ENCODE results near the gene NGEF. TPM values are rescaled to one million over a fixed set of nuclear protein-coding genes. Genes with fewer than 3 reads are reported as not detected.
"Not testable (repeated sequence)": the region's sequence is repeated elsewhere in the genome, so short reads cannot be mapped to it uniquely, and the experiment has no call there.

NGEF gene
- total RNA-seq, 2 experiments from 2014 or later, result not detected

DNA sequence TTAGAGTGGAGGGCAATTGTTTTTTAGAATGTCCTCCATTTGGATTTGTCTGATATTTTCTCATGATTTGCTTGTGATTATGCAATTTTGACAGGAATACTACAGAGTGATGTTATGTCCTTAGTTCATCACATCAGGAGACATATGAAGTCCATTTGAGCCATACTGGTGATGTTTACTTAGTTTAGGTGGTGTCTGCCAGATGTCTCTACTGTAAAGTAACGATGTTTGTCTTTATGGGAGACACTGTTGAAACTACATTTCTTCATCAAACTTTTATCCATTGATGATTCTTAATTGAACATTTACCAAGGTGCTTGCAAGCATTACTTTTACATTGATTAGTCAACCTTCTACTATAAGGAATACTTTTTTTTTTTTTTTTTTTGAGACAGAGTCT lies 147.9 kb downstream of the NGEF start:
- no peaks in the 10 kb centered on the region for H3K9me3 Mint-ChIP-seq
- POLR2A ChIA-PET, result no interaction called here
- H3K4me1 Mint-ChIP-seq, result no peaks in the 10 kb centered on the region
- no peak overlapping the region for H3K27ac Mint-ChIP-seq
- peaks cover 4% of the 10 kb centered on the region for H3K36me3 Mint-ChIP-seq
- DNase-seq, result no peak
- ATAC-seq (ENCODE audit: low read depth), result no peak
- H3K4me3 Mint-ChIP-seq, result no peak overlapping the region
- H3K27me3 Mint-ChIP-seq, result no peaks in the 10 kb centered on the region

DNA sequence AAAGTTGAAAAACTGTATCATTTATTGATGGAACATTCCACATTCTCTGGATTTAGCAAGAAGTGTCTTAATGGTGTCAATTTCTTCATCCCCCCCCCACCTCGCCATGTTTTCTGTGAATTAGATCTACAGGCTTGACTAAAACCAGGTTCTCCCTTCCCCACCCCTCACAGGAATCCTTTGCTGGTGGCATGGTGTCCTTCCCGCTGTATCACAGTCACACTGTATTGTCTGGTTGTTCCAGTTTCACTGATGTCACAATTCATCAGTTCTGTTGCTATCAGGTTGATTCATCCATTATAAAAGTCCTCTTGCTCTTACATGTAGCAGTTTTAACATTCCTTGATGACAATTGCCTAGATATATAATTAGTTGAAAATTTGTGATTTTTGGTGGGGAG lies 149.1 kb downstream of the NGEF start:
- Mint-ChIP-seq H3K4me3 (no peak overlapping the region), H3K27ac (no peak overlapping the region), H3K36me3 (peaks cover 5% of the 10 kb centered on the region), H3K9me3 (no peaks in the 10 kb centered on the region), H3K27me3 (no peaks in the 10 kb centered on the region), H3K4me1 (no peaks in the 10 kb centered on the region)
- no peak for DNase-seq
- ATAC-seq (ENCODE audit: low read depth), result no peak
- POLR2A ChIA-PET, result no interaction called here

GRCh38 chr2:232861353-232861752 lies 151.7 kb downstream of the NGEF start:
- ATAC-seq (ENCODE audit: low read depth) (no peak), DNase-seq (no peak)
- Mint-ChIP-seq H3K36me3 (peaks cover 5% of the 10 kb centered on the region), H3K4me3 (no peak overlapping the region), H3K27ac (no peak overlapping the region), H3K27me3 (no peaks in the 10 kb centered on the region), H3K4me1 (no peaks in the 10 kb centered on the region), H3K9me3 (no peaks in the 10 kb centered on the region)
- POLR2A ChIA-PET, result no interaction called here

- H3K27ac Mint-ChIP-seq, result no peak overlapping the region
Observed at GRCh38 chr2:232860593-232861241, 152.3 kb downstream of the NGEF start.

GRCh38 chr2:232859385-232859916 lies 153.6 kb downstream of the NGEF start:
- Mint-ChIP-seq H3K4me3 (no peak overlapping the region), H3K36me3 (peaks cover 5% of the 10 kb centered on the region), H3K27ac (no peak overlapping the region), H3K9me3 (no peaks in the 10 kb centered on the region), H3K4me1 (no peaks in the 10 kb centered on the region), H3K27me3 (no peaks in the 10 kb centered on the region)
- no peak for ATAC-seq (ENCODE audit: low read depth)
- POLR2A ChIA-PET, result no interaction called here
- no peak for DNase-seq

More at GRCh38 chr2:232860593-232861241, 152.3 kb downstream of the NGEF start:
- H3K27me3 Mint-ChIP-seq, result no peaks in the 10 kb centered on the region
- no peak overlapping the region for H3K4me3 Mint-ChIP-seq
- ATAC-seq (ENCODE audit: low read depth) (no peak), DNase-seq (no peak)
- POLR2A ChIA-PET, result no interaction called here
- no peaks in the 10 kb centered on the region for H3K4me1 Mint-ChIP-seq
- H3K36me3 Mint-ChIP-seq, result peaks cover 5% of the 10 kb centered on the region
- H3K9me3 Mint-ChIP-seq, result no peaks in the 10 kb centered on the region

DNA sequence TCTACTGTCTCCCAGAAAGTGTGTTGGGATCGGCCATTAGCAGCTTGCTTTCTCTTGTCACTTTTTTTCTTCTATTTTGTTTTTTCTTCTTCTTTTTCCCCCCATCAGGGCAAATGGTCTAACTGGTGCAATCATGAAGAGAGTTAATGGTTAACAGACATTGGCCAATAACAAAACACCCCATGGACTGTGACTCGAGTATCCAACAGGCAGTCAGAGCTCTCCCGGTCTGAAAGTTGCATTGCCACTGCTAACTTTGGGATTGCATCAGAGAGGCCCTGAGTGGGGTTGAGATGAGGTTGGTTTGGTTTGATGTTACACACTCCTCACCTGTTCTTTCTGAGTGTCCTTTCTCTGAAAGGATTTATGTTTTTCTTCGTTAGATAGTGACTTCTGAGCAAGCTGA lies 155.9 kb downstream of the NGEF start:
- no peaks in the 10 kb centered on the region for H3K4me1 Mint-ChIP-seq
- H3K4me3 Mint-ChIP-seq, result no peak overlapping the region
- POLR2A ChIA-PET, result no interaction called here
- no peaks in the 10 kb centered on the region for H3K27me3 Mint-ChIP-seq
- no peaks in the 10 kb centered on the region for H3K9me3 Mint-ChIP-seq
- DNase-seq, result no peak
- peaks cover 6% of the 10 kb centered on the region for H3K36me3 Mint-ChIP-seq
- no peak overlapping the region for H3K27ac Mint-ChIP-seq
- ATAC-seq (ENCODE audit: low read depth), result no peak

- Mint-ChIP-seq H3K4me3 (no peak overlapping the region), H3K36me3 (peaks cover 7% of the 10 kb centered on the region), H3K9me3 (no peaks in the 10 kb centered on the region), H3K27ac (no peak overlapping the region), H3K27me3 (no peaks in the 10 kb centered on the region), H3K4me1 (no peaks in the 10 kb centered on the region)
- POLR2A ChIA-PET, result no interaction called here
- DNase-seq, result no peak
- ATAC-seq (ENCODE audit: low read depth), result no peak
Observed at GRCh38 chr2:232854082-232854481, 159.0 kb downstream of the NGEF start.

GRCh38 chr2:232852676-232853075 lies 160.4 kb downstream of the NGEF start:
- POLR2A ChIA-PET, result no interaction called here
- no peak for DNase-seq
- H3K27me3 Mint-ChIP-seq, result no peaks in the 10 kb centered on the region
- H3K4me1 Mint-ChIP-seq, result peaks cover 2% of the 10 kb centered on the region
- H3K9me3 Mint-ChIP-seq, result no peaks in the 10 kb centered on the region
- no peak for ATAC-seq (ENCODE audit: low read depth)
- no peak overlapping the region for H3K27ac Mint-ChIP-seq
- H3K4me3 Mint-ChIP-seq, result no peak overlapping the region
- H3K36me3 Mint-ChIP-seq, result peaks cover 12% of the 10 kb centered on the region

DNA sequence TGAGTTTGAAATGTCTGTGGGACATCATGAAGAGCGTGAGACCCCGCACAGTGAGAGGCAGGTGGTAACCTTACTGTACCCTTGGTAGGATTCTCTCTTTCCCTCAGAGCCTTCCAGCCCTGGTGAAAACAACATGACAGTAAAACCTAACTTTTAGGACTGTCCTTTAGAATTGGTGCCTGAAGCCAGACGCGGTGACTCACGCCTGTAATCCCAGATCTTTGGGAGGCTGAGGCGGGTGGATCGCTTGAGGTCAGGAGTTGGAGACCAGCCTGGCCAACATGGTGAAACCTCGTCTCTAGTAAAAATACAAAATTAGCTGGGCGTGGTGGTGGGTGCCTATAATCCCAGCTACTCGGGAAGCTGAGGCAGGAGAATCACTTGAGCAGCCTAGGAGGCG lies 161.0 kb downstream of the NGEF start:
- H3K4me3 Mint-ChIP-seq; ATAC-seq (ENCODE audit: low read depth); H3K9me3 Mint-ChIP-seq; POLR2A ChIA-PET; DNase-seq; H3K27ac Mint-ChIP-seq; H3K27me3 Mint-ChIP-seq; H3K4me1 Mint-ChIP-seq: not testable (repeated sequence)
- H3K36me3 Mint-ChIP-seq, result peaks cover 15% of the 10 kb centered on the region

DNA sequence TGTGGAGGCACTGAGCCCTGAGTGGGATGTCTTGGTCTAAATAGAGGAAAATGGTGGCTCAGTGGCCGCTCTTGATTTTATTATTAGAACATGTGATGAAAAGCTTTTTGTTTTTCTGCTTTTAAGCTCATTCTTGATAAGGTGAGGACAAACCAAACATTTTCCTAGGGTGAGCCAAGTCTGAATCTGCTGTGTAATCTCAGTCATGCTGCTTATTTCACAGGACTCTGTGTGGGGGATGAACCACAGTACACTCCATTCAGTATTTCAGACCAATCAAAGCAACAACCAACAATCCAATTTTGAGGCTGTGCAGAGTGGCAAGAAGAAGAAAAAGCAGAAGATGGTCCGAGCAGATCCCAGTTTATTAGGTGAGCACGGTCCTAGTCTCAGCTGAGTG lies 163.0 kb downstream of the NGEF start:
- H3K27ac Mint-ChIP-seq, result no peak overlapping the region
- no peak overlapping the region for H3K4me3 Mint-ChIP-seq
- no peak for DNase-seq
- POLR2A ChIA-PET, result no interaction called here
- H3K36me3 Mint-ChIP-seq, result peaks cover 18% of the 10 kb centered on the region
- no peaks in the 10 kb centered on the region for H3K27me3 Mint-ChIP-seq
- ATAC-seq (ENCODE audit: low read depth), result no peak
- H3K4me1 Mint-ChIP-seq, result peaks cover 2% of the 10 kb centered on the region
- H3K9me3 Mint-ChIP-seq, result no peaks in the 10 kb centered on the region

DNA sequence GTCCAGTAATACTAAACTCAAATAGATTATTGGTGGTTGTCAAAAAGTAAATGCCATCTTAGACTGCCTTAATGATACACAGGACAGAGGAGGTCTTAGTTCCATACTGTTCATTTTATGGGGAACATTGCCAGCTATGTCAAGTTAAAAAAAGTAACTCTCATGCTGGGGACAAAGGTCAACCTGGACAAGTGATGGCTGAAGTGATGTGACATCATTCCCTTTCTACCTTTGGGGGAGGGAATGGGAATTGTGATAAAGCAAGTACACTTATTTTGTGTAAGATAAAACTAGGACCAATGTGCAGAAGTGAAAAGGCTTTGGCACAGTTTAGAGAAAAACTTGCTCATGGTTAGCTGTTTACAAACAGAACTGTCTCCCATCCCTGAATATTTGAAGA lies 167.0 kb downstream of the NGEF start:
- H3K4me1 Mint-ChIP-seq, result peaks cover 6% of the 10 kb centered on the region
- H3K9me3 Mint-ChIP-seq, result no peaks in the 10 kb centered on the region
- H3K36me3 Mint-ChIP-seq, result peaks cover 18% of the 10 kb centered on the region
- no peak overlapping the region for H3K27ac Mint-ChIP-seq
- no peaks in the 10 kb centered on the region for H3K27me3 Mint-ChIP-seq
- POLR2A ChIA-PET, result no interaction called here
- no peak for ATAC-seq (ENCODE audit: low read depth)
- no peak for DNase-seq
- no peak overlapping the region for H3K4me3 Mint-ChIP-seq

DNA sequence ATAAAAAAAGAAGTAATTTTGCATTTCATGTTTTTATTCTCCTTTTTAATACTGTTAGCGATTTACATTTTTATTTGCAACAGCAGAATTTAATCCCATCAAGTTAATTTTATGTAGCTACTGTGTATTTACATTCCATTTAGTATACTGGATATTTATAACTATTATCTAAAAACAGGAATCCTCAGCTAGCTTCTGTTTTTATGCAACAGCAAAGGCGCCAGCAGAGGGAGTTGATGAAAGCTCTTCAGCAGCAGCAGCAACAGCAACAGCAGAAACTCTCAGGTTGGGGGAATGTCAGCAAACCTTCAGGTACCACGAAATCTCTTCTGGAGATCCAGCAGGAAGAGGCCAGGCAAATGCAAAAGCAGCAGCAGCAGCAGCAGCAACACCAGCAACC lies 169.2 kb downstream of the NGEF start:
- Mint-ChIP-seq H3K4me3 (no peak overlapping the region), H3K27me3 (no peaks in the 10 kb centered on the region), H3K4me1 (peaks cover 18% of the 10 kb centered on the region), H3K27ac (no peak overlapping the region), H3K36me3 (peaks cover 33% of the 10 kb centered on the region), H3K9me3 (no peaks in the 10 kb centered on the region)
- DNase-seq (no peak), ATAC-seq (ENCODE audit: low read depth) (no peak)
- POLR2A ChIA-PET, result interaction anchor here (0.7 kb wide), 1 partner anchor 86 kb away, joined by 3 read pairs; no protein-coding TSS in a partner anchor

GRCh38 chr2:232842689-232843088 lies 170.4 kb downstream of the NGEF start:
- no peak overlapping the region for H3K4me3 Mint-ChIP-seq
- POLR2A ChIA-PET, result interaction anchor here (0.7 kb wide), 1 partner anchor 584 kb away, joined by 4 read pairs; no protein-coding TSS in a partner anchor
- H3K27me3 Mint-ChIP-seq, result no peaks in the 10 kb centered on the region
- DNase-seq, result no peak
- H3K9me3 Mint-ChIP-seq, result no peaks in the 10 kb centered on the region
- ATAC-seq (ENCODE audit: low read depth), result no peak
- no peak overlapping the region for H3K27ac Mint-ChIP-seq
- H3K4me1 Mint-ChIP-seq, result peaks cover 27% of the 10 kb centered on the region
- H3K36me3 Mint-ChIP-seq, result peaks cover 30% of the 10 kb centered on the region

DNA sequence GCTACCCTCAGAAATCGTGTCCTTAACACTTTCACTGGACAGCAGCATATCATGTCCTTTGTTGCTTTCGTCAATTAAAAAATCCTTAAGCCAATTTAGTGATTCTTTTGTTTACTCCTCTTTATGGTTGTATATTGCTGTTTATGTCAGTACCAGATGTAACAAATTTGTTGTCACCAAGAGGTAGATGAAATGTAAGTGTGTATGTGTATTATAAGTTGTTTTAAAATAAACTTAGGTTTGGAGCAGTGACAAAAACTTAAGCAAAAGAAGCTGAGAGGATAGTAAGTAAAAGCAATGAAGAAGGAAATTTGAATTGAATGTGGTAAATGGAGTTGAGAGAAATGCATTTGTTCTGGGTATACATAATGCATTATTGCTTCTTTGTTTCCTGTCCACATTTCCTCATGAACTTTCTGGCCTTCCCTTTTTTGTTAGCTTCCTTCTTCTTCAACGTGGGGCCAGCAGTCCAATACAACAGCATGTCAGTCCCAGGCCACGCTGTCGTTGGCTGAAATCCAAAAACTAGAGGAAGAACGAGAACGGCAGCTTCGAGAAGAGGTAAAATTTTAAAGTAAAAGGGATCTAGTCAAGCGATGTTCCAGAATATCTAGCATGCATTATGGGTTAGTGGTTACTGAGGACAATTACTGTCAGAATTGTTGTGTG lies 173.5 kb downstream of the NGEF start:
- ATAC-seq (ENCODE audit: low read depth) (no peak), DNase-seq (no peak)
- Mint-ChIP-seq H3K27me3 (no peaks in the 10 kb centered on the region), H3K4me3 (no peak overlapping the region), H3K27ac (peak overlapping the region; percentile 38), H3K9me3 (no peaks in the 10 kb centered on the region), H3K4me1 (peaks cover 32% of the 10 kb centered on the region), H3K36me3 (peaks cover 34% of the 10 kb centered on the region)
- POLR2A ChIA-PET, result no interaction called here

Measured in activated naive CD8-positive, alpha-beta T cell treated with anti-CD3 and anti-CD28 coated beads, Interleukin-2, amount 10 ng/mL, durations not matched to agents 7 days and 5 days (primary cell).